GM21390 (cell line): ENCODE results near the gene NDUFB4.
A peak's percentile ranks its signal among the peaks of the same experiment; 100 is the strongest.
"Not testable (repeated sequence)": the region's sequence is repeated elsewhere in the genome, so short reads cannot be mapped to it uniquely, and the experiment has no call there.

Source experiments
- ATAC-seq: cut with Tn5 transposase; IDR thresholded peaks from one replicate; pipeline ENCODE4 v1.9.1; 2021; ENCODE audit not compliant: unreplicated experiment

NDUFB4 gene

DNA sequence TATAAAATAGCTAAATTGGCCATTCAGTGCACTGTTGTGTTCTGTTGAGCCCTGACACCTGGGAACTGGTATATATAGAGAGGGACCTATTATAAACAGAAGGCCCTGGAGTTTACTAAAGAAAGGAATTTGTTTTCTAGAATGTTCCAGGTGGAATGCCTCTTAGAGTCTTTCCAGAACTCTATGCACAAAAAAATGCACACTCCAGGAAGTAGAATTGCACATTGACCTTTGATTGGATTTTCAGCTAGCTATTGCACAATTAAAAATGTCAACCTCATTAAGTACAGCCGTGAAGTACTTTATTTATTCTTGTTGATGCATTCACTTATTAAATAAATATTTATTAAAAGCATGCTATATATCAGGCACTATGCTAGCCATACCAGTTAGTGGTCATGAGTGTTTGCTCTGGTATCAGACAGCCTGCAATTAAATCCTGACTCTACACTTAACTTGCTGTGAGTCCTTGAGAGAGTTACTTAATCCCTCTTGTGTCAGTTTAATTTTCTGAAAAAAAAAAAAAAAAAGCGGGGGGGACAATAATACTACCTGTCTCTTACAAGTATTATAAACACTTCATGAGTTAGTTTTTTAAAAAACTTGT is 40.8 kb downstream of the NDUFB4 start:
- ATAC-seq: no peak

- ATAC-seq: no peak
Observed at GRCh38 chr3:120637851-120638559, 41.9 kb downstream of the NDUFB4 start.

GRCh38 chr3:120638820-120639219 is 42.7 kb downstream of the NDUFB4 start:
- ATAC-seq: not testable (repeated sequence)

- no peak for ATAC-seq
Observed at GRCh38 chr3:120640231-120640630, 44.1 kb downstream of the NDUFB4 start.

DNA sequence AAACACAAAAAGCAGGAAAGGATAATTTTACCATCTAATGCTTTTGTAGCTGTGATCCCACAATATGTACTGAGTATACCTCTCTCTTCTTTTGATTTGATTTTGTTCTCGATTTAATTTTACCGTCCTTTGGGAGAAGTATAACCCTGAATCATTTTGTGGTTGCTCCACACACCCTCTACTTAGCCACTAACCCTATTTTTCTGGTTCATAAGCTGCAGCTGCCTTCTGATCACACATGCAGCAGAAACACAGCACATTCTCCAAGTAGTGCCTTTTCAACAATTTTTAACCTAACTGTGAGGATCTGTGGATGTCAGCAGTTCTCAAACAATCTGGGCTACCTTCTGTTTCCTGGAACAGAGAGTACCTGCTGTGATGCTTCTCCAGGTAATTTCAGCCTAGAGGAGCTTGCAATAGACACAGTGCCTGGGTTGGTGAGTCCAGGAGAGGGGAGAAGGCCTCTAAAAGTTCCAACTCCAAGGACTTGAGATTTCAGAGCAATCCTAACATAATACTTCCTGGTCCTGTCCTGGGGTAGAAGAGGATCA is 45.6 kb downstream of the NDUFB4 start:
- ATAC-seq: no peak

DNA sequence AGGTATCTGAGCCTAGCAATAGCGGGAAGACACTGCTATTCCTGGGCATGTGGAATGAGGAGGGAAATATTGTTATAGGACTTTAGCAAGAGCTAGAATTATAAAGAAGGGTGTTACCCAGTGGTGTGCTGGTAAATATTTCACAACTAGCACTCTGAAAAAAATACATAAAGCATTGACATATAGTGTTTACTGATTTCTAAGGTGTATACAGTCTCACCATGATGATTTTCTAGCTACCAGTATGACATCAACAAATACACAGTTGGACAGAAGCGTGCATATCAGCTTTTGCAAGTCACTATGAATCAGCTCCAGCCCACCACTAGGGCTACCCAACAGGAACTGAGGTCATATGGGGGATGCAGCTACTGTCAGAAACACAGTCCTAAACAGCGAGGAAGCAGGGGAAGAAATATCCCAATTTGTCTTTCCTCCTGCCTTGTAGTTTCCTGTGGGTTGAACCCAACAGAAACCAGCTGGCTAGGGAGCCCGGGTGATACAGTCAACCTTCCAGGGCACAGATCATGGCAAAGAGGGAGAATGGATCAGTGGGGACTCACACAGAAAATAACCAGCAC is 46.3 kb downstream of the NDUFB4 start:
- no peak for ATAC-seq

- ATAC-seq: no peak
Observed at GRCh38 chr3:120645083-120645845, 49.1 kb downstream of the NDUFB4 start.

DNA sequence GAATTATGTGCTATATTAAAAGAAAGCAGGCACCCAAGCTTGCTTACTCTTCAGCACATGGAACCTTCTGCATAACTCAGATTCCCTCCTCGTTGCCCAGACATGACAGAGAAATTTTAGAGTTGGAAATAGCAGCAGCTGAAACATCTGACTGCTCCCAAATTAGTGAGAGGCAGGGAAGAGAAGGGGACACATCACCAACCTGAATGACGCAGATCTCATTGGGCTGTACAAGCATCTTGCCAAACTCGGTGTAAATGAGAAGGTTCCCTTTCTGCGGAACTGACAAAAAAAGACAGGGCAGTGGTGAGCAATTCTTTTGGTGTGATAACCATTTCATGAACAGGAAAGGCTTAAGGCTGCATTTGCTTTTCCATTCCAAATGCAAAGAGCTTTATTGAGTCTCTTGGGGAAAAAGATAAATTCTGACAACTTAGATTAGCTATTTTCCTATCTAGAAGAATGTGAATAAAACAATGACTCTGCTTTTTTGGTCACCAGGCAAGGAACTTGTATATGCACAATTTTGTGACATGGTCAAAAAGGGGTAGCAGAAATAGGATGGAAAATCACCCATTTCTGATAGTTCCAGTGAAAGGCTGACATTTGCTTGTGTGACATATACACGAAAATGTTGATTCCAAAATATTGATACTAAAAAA is 50.8 kb downstream of the NDUFB4 start:
- no peak for ATAC-seq

- no peak for ATAC-seq
Observed at GRCh38 chr3:120648290-120648689, 52.2 kb downstream of the NDUFB4 start.

GRCh38 chr3:120649830-120650233 is 53.7 kb downstream of the NDUFB4 start:
- peak; percentile 58 for ATAC-seq

GRCh38 chr3:120650311-120650710 is 54.2 kb downstream of the NDUFB4 start:
- no peak for ATAC-seq
